Measurements from ENCODE around the gene SLCO1B3.

DNA sequence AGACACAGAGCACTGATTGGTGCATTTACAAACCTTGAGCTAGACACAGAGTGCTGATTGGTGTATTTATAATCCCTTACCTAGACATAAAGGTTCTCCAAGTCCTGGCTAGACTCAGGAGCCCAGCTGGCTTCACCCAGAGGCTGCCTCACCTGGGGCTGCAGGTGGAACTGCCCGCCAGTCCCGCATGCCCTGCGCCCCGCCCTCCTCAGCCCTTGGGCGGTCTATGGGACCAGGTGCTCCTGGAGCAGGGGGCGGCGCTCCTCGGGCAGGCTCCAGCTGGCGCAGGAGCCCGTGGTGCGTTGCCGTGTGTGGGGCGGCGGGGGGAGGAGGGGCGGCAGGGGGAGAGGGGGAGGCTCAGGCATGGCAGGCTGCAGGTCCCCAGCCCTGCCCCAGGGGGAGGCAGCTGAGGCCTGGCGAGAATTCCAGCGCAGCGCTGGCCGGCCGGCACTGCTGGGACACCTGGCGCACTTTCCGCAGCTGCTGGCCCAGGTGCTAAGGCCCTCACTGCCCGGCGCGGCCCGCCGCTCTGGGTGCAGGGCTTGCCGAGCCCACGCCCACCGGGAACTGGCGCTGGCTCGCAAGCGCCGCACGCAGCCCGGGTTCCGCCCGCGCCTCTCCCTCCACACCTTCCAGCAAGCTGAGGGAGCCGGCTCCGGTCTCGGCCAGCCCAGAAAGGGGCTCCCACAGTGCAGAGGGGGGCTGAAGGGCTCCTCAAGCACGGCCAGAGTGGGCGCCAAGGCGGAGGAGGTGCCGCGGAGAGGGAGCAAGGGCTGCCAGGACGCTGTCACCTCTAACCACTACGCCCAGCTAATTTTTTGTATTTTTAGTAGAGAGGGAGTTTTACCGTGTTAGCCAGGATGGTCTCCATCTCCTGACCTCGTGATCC is 3.1 kb upstream of the SLCO1B3 start:
- TF ChIP-seq, protein P1, sequence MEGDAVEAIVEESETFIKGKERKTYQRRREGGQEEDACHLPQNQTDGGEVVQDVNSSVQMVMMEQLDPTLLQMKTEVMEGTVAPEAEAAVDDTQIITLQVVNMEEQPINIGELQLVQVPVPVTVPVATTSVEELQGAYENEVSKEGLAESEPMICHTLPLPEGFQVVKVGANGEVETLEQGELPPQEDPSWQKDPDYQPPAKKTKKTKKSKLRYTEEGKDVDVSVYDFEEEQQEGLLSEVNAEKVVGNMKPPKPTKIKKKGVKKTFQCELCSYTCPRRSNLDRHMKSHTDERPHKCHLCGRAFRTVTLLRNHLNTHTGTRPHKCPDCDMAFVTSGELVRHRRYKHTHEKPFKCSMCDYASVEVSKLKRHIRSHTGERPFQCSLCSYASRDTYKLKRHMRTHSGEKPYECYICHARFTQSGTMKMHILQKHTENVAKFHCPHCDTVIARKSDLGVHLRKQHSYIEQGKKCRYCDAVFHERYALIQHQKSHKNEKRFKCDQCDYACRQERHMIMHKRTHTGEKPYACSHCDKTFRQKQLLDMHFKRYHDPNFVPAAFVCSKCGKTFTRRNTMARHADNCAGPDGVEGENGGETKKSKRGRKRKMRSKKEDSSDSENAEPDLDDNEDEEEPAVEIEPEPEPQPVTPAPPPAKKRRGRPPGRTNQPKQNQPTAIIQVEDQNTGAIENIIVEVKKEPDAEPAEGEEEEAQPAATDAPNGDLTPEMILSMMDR (conservative IDR thresholded peaks at IDR 0.05) = no peak
- TF ChIP-seq ZFX (IDR thresholded peaks at IDR 0.05) = no peak
